Measurements from ENCODE around the gene AHNAK.
"Not testable (repeated sequence)": the region's sequence is repeated elsewhere in the genome, so short reads cannot be mapped to it uniquely, and the experiment has no call there.

AHNAK gene

DNA sequence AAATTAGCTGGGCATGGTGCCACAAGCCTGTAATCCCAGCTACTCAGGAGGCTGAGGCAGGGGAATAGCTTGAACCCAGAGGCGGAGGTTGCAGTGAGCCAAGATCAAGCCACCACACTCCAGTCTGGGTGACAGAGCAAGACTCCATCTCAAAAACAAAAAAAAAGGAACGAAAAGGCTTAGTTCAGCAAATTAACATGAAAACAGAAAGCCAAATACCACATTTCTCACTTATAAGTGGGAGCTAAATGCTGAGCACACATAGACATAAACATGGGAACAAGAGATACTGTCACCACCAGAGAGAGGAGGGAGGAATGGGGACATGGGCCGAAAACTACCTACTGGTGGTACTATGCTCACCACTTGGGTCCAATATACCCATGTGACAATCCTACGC lies 89.1 kb downstream of the AHNAK start:
- H3K4me1 ChIP-seq (ENCODE audit: insufficient read depth, low read length) = no peaks in the 10 kb centered on the region
- H3K9me3 ChIP-seq (ENCODE audit: low read length) = no peaks in the 10 kb centered on the region
- no peak overlapping the region for H3K4me3 ChIP-seq (ENCODE audit: low read length)
- no peaks in the 10 kb centered on the region for H3K27me3 ChIP-seq (ENCODE audit: insufficient read depth, low read length)
- H2AFZ ChIP-seq (ENCODE audit: low read depth, low read length) = no peak overlapping the region
- H3K36me3 ChIP-seq (ENCODE audit: insufficient read depth, low read length) = no peaks in the 10 kb centered on the region

DNA sequence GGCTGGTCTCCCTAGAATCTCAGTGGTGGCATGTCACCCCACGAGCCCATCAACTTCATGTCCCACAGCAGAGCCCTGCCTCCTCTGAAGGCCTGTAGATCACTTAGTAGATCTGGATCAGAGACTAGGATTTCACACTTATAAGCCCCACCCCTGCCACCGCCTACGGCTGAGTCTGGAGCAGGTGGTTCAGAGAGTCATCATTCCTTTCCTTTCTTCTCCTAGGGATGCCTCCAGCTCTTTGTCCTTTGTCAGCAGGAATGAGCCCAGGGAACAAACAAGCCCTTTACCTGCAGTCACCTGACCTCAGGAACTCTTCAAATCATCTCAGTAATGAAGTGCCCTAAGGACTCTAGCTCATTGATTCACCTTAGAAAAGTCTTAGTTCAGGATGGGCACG lies 90.0 kb downstream of the AHNAK start:
- Histone ChIP-seq H3K27me3 (ENCODE audit: insufficient read depth, low read length) (no peaks in the 10 kb centered on the region), H3K36me3 (ENCODE audit: insufficient read depth, low read length) (no peaks in the 10 kb centered on the region), H2AFZ (ENCODE audit: low read depth, low read length) (no peak overlapping the region), H3K4me3 (ENCODE audit: low read length) (no peak overlapping the region), H3K9me3 (ENCODE audit: low read length) (no peaks in the 10 kb centered on the region), H3K4me1 (ENCODE audit: insufficient read depth, low read length) (no peaks in the 10 kb centered on the region)

DNA sequence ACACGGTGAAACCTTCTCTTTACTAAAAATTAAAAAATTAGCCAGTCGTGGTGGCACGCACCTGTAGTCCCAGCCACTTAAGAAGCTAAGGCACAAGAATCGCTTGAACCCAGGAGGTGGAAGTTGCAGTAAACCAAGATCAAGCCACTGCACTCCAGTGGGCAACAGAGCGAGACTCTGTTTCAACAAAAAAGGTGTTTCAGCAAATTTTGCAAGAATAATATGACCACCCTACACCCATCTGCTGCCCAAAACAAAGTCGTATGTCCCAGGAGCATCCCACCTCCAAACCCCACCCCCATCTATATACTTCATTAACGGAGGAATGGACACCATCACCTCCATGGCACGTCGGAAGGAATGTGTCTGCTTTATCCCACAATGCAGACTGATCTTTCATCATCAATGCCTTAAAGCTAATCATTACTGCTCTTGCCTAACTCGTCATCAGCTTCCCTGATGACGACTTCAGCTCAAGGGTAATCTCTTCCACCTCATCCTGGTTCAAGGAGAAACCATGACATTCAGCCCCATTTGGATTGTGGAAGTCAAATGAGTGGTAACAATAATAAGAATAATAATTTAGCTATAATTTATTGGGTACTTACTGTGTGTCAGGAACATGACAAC lies 93.7 kb downstream of the AHNAK start:
- H2AFZ ChIP-seq (ENCODE audit: low read depth, low read length) = no peak overlapping the region
- H3K4me1 ChIP-seq (ENCODE audit: insufficient read depth, low read length) = no peaks in the 10 kb centered on the region
- no peaks in the 10 kb centered on the region for H3K27me3 ChIP-seq (ENCODE audit: insufficient read depth, low read length)
- H3K36me3 ChIP-seq (ENCODE audit: insufficient read depth, low read length) = no peaks in the 10 kb centered on the region
- H3K9me3 ChIP-seq (ENCODE audit: low read length) = no peaks in the 10 kb centered on the region
- H3K4me3 ChIP-seq (ENCODE audit: low read length) = no peak overlapping the region

- no peaks in the 10 kb centered on the region for H3K36me3 ChIP-seq (ENCODE audit: insufficient read depth, low read length)
- H3K27me3 ChIP-seq (ENCODE audit: insufficient read depth, low read length) = no peaks in the 10 kb centered on the region
- H3K9me3 ChIP-seq (ENCODE audit: low read length) = no peaks in the 10 kb centered on the region
Observed at GRCh38 chr11:62452261-62452660, 94.3 kb downstream of the AHNAK start.

GRCh38 chr11:62451241-62451621 lies 95.4 kb downstream of the AHNAK start:
- no peak overlapping the region for H3K4me3 ChIP-seq (ENCODE audit: low read length)
- H3K27me3 ChIP-seq (ENCODE audit: insufficient read depth, low read length) = peaks cover 3% of the 10 kb centered on the region
- H2AFZ ChIP-seq (ENCODE audit: low read depth, low read length) = no peak overlapping the region
- no peaks in the 10 kb centered on the region for H3K4me1 ChIP-seq (ENCODE audit: insufficient read depth, low read length)
- H3K36me3 ChIP-seq (ENCODE audit: insufficient read depth, low read length) = no peaks in the 10 kb centered on the region
- H3K9me3 ChIP-seq (ENCODE audit: low read length) = no peaks in the 10 kb centered on the region

More at GRCh38 chr11:62452261-62452660, 94.3 kb downstream of the AHNAK start:
- no peak overlapping the region for H2AFZ ChIP-seq (ENCODE audit: low read depth, low read length)
- no peaks in the 10 kb centered on the region for H3K4me1 ChIP-seq (ENCODE audit: insufficient read depth, low read length)
- no peak overlapping the region for H3K4me3 ChIP-seq (ENCODE audit: low read length)

- Histone ChIP-seq H3K4me1 (ENCODE audit: insufficient read depth, low read length) (no peaks in the 10 kb centered on the region), H2AFZ (ENCODE audit: low read depth, low read length) (no peak overlapping the region), H3K27me3 (ENCODE audit: insufficient read depth, low read length) (peaks cover 3% of the 10 kb centered on the region), H3K9me3 (ENCODE audit: low read length) (no peaks in the 10 kb centered on the region), H3K36me3 (ENCODE audit: insufficient read depth, low read length) (no peaks in the 10 kb centered on the region), H3K4me3 (ENCODE audit: low read length) (no peak overlapping the region)
Observed at GRCh38 chr11:62450543-62451240, 95.9 kb downstream of the AHNAK start.

DNA sequence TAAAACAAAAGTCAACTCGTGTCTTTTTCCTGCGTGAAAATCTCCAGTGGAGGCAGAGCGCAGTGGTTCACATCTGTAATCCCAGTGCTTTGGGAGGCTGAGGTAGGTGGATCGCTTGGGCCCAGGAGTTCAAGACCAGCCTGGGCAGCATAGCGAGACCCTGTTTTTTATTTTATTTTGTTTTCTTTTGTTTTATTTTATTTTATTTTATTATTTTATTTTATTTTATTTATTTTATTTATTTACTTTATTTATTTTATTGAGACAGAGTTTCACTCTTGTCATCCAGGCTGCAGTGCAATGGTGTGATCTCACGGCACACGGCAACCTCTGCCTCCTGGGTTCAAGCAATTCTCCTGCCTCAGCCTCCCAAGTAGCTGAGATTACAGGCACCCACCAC lies 96.7 kb downstream of the AHNAK start:
- H3K9me3 ChIP-seq (ENCODE audit: low read length); H3K36me3 ChIP-seq (ENCODE audit: insufficient read depth, low read length); H3K27me3 ChIP-seq (ENCODE audit: insufficient read depth, low read length); H3K4me3 ChIP-seq (ENCODE audit: low read length); H2AFZ ChIP-seq (ENCODE audit: low read depth, low read length); H3K4me1 ChIP-seq (ENCODE audit: insufficient read depth, low read length): not testable (repeated sequence)

DNA sequence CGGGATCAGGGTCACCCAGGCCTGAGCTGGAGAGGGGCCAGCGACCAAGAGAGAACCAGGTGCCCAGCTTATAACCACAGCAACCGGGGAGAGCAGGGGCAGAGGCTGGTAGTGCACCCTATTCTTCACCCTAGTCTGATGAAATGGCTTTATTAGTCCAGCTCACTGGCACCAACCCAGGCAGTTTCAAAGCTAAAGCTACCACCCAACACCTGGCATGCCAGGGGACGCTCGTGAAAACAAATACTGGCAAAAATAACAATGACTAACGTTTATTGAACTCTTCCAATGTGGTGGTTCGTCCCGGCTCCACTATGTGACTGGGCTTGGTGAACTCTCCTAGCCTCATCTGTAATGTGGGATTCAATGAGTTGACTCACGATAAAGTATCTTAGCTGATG lies 97.2 kb downstream of the AHNAK start:
- no peak overlapping the region for H2AFZ ChIP-seq (ENCODE audit: low read depth, low read length)
- H3K27me3 ChIP-seq (ENCODE audit: insufficient read depth, low read length) = peaks cover 3% of the 10 kb centered on the region
- H3K4me3 ChIP-seq (ENCODE audit: low read length) = no peak overlapping the region
- H3K9me3 ChIP-seq (ENCODE audit: low read length) = no peaks in the 10 kb centered on the region
- H3K36me3 ChIP-seq (ENCODE audit: insufficient read depth, low read length) = no peaks in the 10 kb centered on the region
- H3K4me1 ChIP-seq (ENCODE audit: insufficient read depth, low read length) = no peaks in the 10 kb centered on the region

GRCh38 chr11:62446091-62446490 lies 100.5 kb downstream of the AHNAK start:
- Histone ChIP-seq H3K4me3 (ENCODE audit: low read length) (no peak overlapping the region), H3K36me3 (ENCODE audit: insufficient read depth, low read length) (no peaks in the 10 kb centered on the region), H2AFZ (ENCODE audit: low read depth, low read length) (no peak overlapping the region), H3K4me1 (ENCODE audit: insufficient read depth, low read length) (no peaks in the 10 kb centered on the region), H3K9me3 (ENCODE audit: low read length) (no peaks in the 10 kb centered on the region), H3K27me3 (ENCODE audit: insufficient read depth, low read length) (peaks cover 3% of the 10 kb centered on the region)

DNA sequence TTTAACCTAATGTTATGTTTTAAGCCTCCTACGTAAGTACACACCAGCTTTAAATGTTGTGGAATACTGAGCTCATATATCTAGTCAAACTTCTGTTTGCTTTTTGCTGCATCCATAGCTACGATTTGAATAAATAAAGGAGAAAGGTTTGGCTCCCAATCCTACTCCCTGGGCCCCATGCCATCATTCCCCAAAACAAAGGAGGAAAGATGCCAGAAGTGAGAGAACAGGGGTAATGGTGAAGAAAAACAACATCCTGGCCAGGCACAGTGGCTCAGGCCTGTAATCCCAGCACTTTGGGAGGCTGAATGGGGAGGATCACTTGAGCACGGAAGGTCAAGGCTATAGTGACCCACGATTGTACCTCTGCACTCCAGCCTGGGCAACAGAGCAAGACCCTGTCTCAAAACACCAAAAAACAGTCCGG lies 101.3 kb downstream of the AHNAK start:
- H3K9me3 ChIP-seq (ENCODE audit: low read length) = no peaks in the 10 kb centered on the region
- H2AFZ ChIP-seq (ENCODE audit: low read depth, low read length) = no peak overlapping the region
- peaks cover 3% of the 10 kb centered on the region for H3K27me3 ChIP-seq (ENCODE audit: insufficient read depth, low read length)
- no peak overlapping the region for H3K4me3 ChIP-seq (ENCODE audit: low read length)
- no peaks in the 10 kb centered on the region for H3K4me1 ChIP-seq (ENCODE audit: insufficient read depth, low read length)
- no peaks in the 10 kb centered on the region for H3K36me3 ChIP-seq (ENCODE audit: insufficient read depth, low read length)

- Histone ChIP-seq H3K4me1 (ENCODE audit: insufficient read depth, low read length) (no peaks in the 10 kb centered on the region), H3K36me3 (ENCODE audit: insufficient read depth, low read length) (no peaks in the 10 kb centered on the region), H3K27me3 (ENCODE audit: insufficient read depth, low read length) (peaks cover 3% of the 10 kb centered on the region), H3K4me3 (ENCODE audit: low read length) (no peak overlapping the region), H3K9me3 (ENCODE audit: low read length) (no peaks in the 10 kb centered on the region), H2AFZ (ENCODE audit: low read depth, low read length) (no peak overlapping the region)
Observed at GRCh38 chr11:62444835-62445234, 101.8 kb downstream of the AHNAK start.

GRCh38 chr11:62444236-62444833 lies 102.3 kb downstream of the AHNAK start:
- H2AFZ ChIP-seq (ENCODE audit: low read depth, low read length) = no peak overlapping the region
- H3K9me3 ChIP-seq (ENCODE audit: low read length) = no peaks in the 10 kb centered on the region
- no peak overlapping the region for H3K4me3 ChIP-seq (ENCODE audit: low read length)
- H3K4me1 ChIP-seq (ENCODE audit: insufficient read depth, low read length) = no peaks in the 10 kb centered on the region
- peaks cover 3% of the 10 kb centered on the region for H3K27me3 ChIP-seq (ENCODE audit: insufficient read depth, low read length)
- H3K36me3 ChIP-seq (ENCODE audit: insufficient read depth, low read length) = no peaks in the 10 kb centered on the region

- no peak overlapping the region for H3K4me3 ChIP-seq (ENCODE audit: low read length)
- H3K4me1 ChIP-seq (ENCODE audit: insufficient read depth, low read length) = no peaks in the 10 kb centered on the region
- H3K9me3 ChIP-seq (ENCODE audit: low read length) = no peaks in the 10 kb centered on the region
- H3K36me3 ChIP-seq (ENCODE audit: insufficient read depth, low read length) = no peaks in the 10 kb centered on the region
- no peak overlapping the region for H2AFZ ChIP-seq (ENCODE audit: low read depth, low read length)
- H3K27me3 ChIP-seq (ENCODE audit: insufficient read depth, low read length) = peaks cover 3% of the 10 kb centered on the region
Observed at GRCh38 chr11:62443390-62444235, 103.0 kb downstream of the AHNAK start.
